ENCODE data around the gene SH3PXD2A.

The SH3PXD2A gene

GRCh38 chr10:103643381-103643780 is 212.0 kb downstream of the SH3PXD2A start:
- Histone ChIP-seq H3K27me3 (no peaks in the 10 kb centered on the region), H3K4me3 (no peak overlapping the region), H3K4me1 (peaks cover 0 to 69% (median 60%) of the 10 kb centered on the region in 4 donors), H3K27ac (no peak overlapping the region), H3K36me3 (peaks cover 0 to 21% (median 4%) of the 10 kb centered on the region in 3 donors), H3K9me3 (no peaks in the 10 kb centered on the region)
- TF ChIP-seq, protein P1, sequence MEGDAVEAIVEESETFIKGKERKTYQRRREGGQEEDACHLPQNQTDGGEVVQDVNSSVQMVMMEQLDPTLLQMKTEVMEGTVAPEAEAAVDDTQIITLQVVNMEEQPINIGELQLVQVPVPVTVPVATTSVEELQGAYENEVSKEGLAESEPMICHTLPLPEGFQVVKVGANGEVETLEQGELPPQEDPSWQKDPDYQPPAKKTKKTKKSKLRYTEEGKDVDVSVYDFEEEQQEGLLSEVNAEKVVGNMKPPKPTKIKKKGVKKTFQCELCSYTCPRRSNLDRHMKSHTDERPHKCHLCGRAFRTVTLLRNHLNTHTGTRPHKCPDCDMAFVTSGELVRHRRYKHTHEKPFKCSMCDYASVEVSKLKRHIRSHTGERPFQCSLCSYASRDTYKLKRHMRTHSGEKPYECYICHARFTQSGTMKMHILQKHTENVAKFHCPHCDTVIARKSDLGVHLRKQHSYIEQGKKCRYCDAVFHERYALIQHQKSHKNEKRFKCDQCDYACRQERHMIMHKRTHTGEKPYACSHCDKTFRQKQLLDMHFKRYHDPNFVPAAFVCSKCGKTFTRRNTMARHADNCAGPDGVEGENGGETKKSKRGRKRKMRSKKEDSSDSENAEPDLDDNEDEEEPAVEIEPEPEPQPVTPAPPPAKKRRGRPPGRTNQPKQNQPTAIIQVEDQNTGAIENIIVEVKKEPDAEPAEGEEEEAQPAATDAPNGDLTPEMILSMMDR (IDR thresholded peaks at IDR 0.05) = no peak
- DNase-seq = no peak
- intact Hi-C loops (cut with DNase I; ENCODE audit: low total_unique reads) = no loop called here

DNA sequence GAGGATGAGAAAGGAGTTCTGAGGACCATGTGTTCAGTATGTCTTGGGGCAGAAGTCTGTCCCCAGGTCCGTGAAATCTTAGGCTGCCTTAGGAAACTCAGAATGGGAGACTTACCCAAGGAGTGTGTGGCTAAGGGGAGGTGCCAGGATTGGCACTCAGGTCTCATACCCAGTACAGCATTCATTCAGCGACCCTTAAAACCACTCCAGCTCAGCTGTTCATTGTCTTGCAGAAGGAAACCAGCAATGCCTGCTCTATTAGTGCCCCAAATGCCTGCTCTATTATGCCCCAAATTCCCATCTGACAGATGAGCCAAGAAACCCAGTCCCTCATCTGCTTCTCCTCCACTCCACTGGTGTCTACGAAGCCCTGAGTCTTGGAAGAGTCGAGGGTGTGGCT is 214.1 kb downstream of the SH3PXD2A start:
- intact Hi-C loops (cut with DNase I; ENCODE audit: low total_unique reads) = no loop called here
- no peak overlapping the region for H3K4me3 ChIP-seq
- peaks cover 5 to 69% (median 61%) of the 10 kb centered on the region in 4 donors for H3K4me1 ChIP-seq
- no peak overlapping the region for H3K27ac ChIP-seq
- no peaks in the 10 kb centered on the region for H3K9me3 ChIP-seq
- peaks cover 0 to 11% (median 0%) of the 10 kb centered on the region in 3 donors for H3K36me3 ChIP-seq
- no peaks in the 10 kb centered on the region for H3K27me3 ChIP-seq
- TF ChIP-seq, protein P1 (IDR thresholded peaks at IDR 0.05) = no peak
- no peak for DNase-seq

- no peak for DNase-seq
- intact Hi-C loops (cut with DNase I; ENCODE audit: low total_unique reads) = no loop called here
These were observed 214.8 kb downstream of the SH3PXD2A start for GRCh38 chr10:103640436-103641181.

GRCh38 chr10:103638948-103639347 is 216.4 kb downstream of the SH3PXD2A start:
- peaks cover 5 to 66% (median 58%) of the 10 kb centered on the region in 4 donors for H3K4me1 ChIP-seq
- H3K27me3 ChIP-seq = no peaks in the 10 kb centered on the region
- H3K36me3 ChIP-seq = peaks cover 0 to 11% (median 0%) of the 10 kb centered on the region in 3 donors
- peak overlapping the region; percentile 84 to 87 for H3K27ac ChIP-seq
- no peak overlapping the region for H3K4me3 ChIP-seq
- intact Hi-C loops (cut with DNase I; ENCODE audit: low total_unique reads) = no loop called here
- TF ChIP-seq, protein P1 (IDR thresholded peaks at IDR 0.05) = no peak
- H3K9me3 ChIP-seq = no peaks in the 10 kb centered on the region
- no peak for DNase-seq

More at GRCh38 chr10:103640436-103641181, 214.8 kb downstream of the SH3PXD2A start:
- Histone ChIP-seq H3K27me3 (no peaks in the 10 kb centered on the region), H3K4me3 (no peak overlapping the region), H3K36me3 (peaks cover 0 to 11% (median 0%) of the 10 kb centered on the region in 3 donors), H3K9me3 (no peaks in the 10 kb centered on the region), H3K27ac (peak overlapping the region in 1 of 2 donors; percentile 24), H3K4me1 (peaks cover 5 to 69% (median 60%) of the 10 kb centered on the region in 4 donors)
- TF ChIP-seq, protein P1 (IDR thresholded peaks at IDR 0.05) = no peak

DNA sequence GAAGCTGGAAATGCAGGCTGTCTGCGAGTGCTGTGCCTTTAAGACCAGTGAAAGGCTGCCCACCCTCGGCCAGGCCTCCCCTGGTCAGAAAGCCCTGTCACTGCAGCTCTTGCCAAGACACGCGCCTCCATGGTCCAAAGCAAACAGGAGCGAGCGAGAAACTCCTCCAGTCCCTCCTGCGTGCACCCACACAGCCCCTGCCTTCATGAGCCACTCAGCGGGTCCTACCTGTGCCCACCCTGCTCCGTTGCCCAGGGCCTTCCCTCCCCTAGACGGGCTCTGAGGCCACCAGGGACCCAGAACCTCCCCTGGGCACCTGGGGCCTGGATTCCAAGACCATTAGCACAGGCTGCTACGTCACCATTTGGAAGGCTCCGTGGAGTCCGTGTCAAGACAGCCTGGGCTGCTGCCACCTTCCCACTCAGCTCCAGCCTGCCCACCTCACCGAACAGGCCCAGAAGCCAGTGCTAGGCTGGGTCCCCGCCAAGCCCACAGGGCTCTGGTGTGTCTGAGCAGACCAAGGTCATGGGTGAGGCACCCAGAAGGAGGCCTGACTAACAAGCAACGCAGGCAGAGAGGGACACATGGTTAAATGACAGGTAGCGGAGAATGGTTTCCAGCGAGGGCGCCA is 217.3 kb downstream of the SH3PXD2A start:
- Histone ChIP-seq H3K4me1 (peaks cover 5 to 66% (median 59%) of the 10 kb centered on the region in 4 donors), H3K27me3 (no peaks in the 10 kb centered on the region), H3K4me3 (peak overlapping the region; percentile 16 to 39), H3K27ac (peak overlapping the region; percentile 84 to 87), H3K9me3 (no peaks in the 10 kb centered on the region), H3K36me3 (peaks cover 0 to 7% (median 0%) of the 10 kb centered on the region in 3 donors)
- peak; percentile 95 to 99 for DNase-seq
- TF ChIP-seq, protein P1 (IDR thresholded peaks at IDR 0.05) = no peak
- intact Hi-C loops (cut with DNase I; ENCODE audit: low total_unique reads) = no loop called here

All from tibial artery (tissue), 4 donors.